SU-DHL-6 (cell line): ENCODE data around the gene PLK5.

Experiments
- H2AFZ ChIP-seq: fragments of 200-600 bp; sonication (generic); 2 replicates; pipeline ENCODE4 v1.6.1; 2014; ENCODE audit warnings: low read depth, mild to moderate bottlenecking, moderate library complexity, mixed read lengths, antibody characterized with exemption, low read length; ENCODE audit not compliant: severe bottlenecking
- H3F3A ChIP-seq: fragments of 200-600 bp; shearing (Covaris generic); 2 replicates; pipeline ENCODE4 v1.6.0; 2016; ENCODE audit warnings: antibody characterized with exemption, mild to moderate bottlenecking; ENCODE audit not compliant: insufficient read depth
- H3K27ac ChIP-seq: fragments of 200-600 bp; sonication (generic); 2 replicates; pipeline ENCODE4 v1.5.1; 2016; ENCODE audit warnings: low read depth, mild to moderate bottlenecking, low read length, moderate library complexity, mixed read lengths
- H3K27me3 ChIP-seq: fragments of 200-600 bp; sonication (generic), shearing (Covaris generic); 2 replicates; pipeline ENCODE4 v1.6.0; 2014; ENCODE audit warnings: mild to moderate bottlenecking, low read length
- H3K36me3 ChIP-seq: fragments of 200-600 bp; sonication (generic); 2 replicates; pipeline ENCODE4 v1.6.1; 2014; ENCODE audit warnings: mild to moderate bottlenecking, low read length, mixed read lengths
- H3K4me2 ChIP-seq: fragments of 300-600, 200-600 bp; shearing (Covaris generic), sonication (generic); 2 replicates; pipeline ENCODE4 v1.6.0; 2014; ENCODE audit warnings: low read length, low read depth, mild to moderate bottlenecking; ENCODE audit not compliant: poor library complexity, severe bottlenecking
- H3K4me3 ChIP-seq: fragments of 200-600 bp; sonication (generic); 2 replicates; pipeline ENCODE4 v1.5.1; 2014; ENCODE audit warnings: antibody characterized with exemption, low read length, mild to moderate bottlenecking, mixed read lengths; ENCODE audit not compliant: insufficient read depth, poor library complexity, severe bottlenecking
- H3K79me2 ChIP-seq: fragments of 200-600 bp; sonication (generic); 2 replicates; pipeline ENCODE4 v1.6.1; 2014; ENCODE audit warnings: mild to moderate bottlenecking, low read length, moderate library complexity; ENCODE audit not compliant: insufficient read depth
- H3K9ac ChIP-seq: fragments of 200-600 bp; sonication (generic); 2 replicates; pipeline ENCODE4 v1.7.0; 2014; ENCODE audit warnings: mild to moderate bottlenecking, low read length
- H3K9me2 ChIP-seq: fragments of 200-600 bp; sonication (generic); replicated peaks from 2 replicates; pipeline ENCODE4 v1.6.1; 2014; ENCODE audit warnings: low read length; ENCODE audit not compliant: insufficient read depth
- H3K9me3 ChIP-seq: fragments of 200-600 bp; sonication (generic); 2 replicates; pipeline ENCODE4 v1.6.1; 2014; ENCODE audit warnings: low read length, mixed read lengths; ENCODE audit not compliant: insufficient read depth
- H4K20me1 ChIP-seq: fragments of 200-600 bp; sonication (generic); 2 replicates; pipeline ENCODE4 v1.6.1; 2014; ENCODE audit warnings: low read depth, mild to moderate bottlenecking, antibody characterized with exemption, low read length, moderate library complexity, mixed read lengths
- EZH2phosphoT487 ChIP-seq: fragments of 200-600 bp; sonication (generic), shearing (Covaris generic); conservative IDR thresholded peaks from 2 replicates; pipeline ENCODE4 v1.6.1; 2018; ENCODE audit warnings: mild to moderate bottlenecking, antibody characterized with exemption, low read length, moderate library complexity, mixed read lengths
- TF ChIP-seq, protein P1 (sequence below): fragments of 200-600 bp; sonication (generic); IDR thresholded peaks from one replicate; pipeline ENCODE4 v1.5.1; 2017; ENCODE audit warnings: antibody characterized with exemption, mild to moderate bottlenecking, low read length, moderate library complexity; ENCODE audit not compliant: insufficient read depth, poor library complexity, severe bottlenecking

The PLK5 gene

DNA sequence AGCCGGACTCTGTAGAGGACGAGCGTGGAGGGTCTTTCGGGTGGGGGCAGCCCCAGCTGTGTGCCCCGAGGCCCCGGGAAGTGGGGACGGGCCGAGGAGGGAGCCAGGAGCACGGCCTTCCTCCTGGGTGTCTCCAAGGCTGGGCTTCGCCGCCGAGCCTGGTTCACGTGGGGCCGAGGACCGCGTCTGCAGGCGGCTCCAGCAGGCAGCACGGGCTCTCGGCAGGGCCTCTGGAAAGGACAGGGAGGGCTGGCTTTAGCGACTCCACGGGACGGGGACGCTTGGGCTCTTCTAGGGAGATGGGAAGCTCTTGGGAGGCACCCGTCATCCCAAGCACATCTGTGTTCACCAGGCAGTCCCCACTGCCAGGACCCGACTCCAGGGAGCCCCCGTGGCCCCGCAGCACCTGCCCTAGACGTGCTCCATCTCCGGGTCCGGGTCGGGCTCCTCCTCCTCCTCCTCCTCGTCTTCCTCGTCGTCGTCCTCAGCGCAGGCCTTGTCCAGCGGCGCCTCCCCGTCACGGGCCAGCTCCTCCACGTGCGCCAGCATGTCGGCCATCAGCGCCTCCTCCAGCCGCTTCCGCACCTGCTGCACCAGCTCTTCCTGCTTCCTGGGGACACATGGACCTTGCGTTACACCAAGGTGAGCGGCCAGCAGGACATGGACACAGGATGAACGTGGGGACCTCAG is 54.2 kb downstream of the PLK5 start:
- no peak overlapping the region for H3K4me2 ChIP-seq
- TF ChIP-seq EZH2phosphoT487 = no peak
- TF ChIP-seq, protein P1, sequence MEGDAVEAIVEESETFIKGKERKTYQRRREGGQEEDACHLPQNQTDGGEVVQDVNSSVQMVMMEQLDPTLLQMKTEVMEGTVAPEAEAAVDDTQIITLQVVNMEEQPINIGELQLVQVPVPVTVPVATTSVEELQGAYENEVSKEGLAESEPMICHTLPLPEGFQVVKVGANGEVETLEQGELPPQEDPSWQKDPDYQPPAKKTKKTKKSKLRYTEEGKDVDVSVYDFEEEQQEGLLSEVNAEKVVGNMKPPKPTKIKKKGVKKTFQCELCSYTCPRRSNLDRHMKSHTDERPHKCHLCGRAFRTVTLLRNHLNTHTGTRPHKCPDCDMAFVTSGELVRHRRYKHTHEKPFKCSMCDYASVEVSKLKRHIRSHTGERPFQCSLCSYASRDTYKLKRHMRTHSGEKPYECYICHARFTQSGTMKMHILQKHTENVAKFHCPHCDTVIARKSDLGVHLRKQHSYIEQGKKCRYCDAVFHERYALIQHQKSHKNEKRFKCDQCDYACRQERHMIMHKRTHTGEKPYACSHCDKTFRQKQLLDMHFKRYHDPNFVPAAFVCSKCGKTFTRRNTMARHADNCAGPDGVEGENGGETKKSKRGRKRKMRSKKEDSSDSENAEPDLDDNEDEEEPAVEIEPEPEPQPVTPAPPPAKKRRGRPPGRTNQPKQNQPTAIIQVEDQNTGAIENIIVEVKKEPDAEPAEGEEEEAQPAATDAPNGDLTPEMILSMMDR = no peak

DNA sequence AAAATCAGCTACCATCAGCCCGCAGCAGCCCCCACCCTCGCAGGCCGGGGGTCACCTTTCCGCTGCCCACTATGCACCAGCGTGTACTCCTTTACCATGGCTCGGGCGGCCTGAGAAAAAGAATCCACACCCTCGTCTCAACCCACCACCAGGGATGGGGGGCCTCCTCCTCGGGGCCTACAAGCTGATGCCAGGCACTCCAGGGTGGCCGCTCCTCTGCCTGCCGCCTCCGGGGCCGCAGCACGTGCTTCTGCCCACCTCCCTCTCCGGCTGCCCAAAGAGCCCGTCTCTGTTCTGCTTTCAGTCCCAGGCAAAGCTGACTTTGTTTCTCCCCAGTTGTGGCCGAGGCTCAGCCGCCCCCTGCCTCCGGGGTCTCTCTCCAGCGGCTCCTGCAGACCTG is 55.3 kb downstream of the PLK5 start:
- Histone ChIP-seq H3K36me3 (peaks cover 5% of the 10 kb centered on the region; the same call in 1 of the 2 replicates), H3K79me2 (no peaks in the 10 kb centered on the region), H3F3A (no peaks in the 10 kb centered on the region), H3K27ac (no peak overlapping the region), H3K4me2 (no peak overlapping the region), H3K9me3 (no peaks in the 10 kb centered on the region), H3K9me2 (no peaks in the 10 kb centered on the region), H3K9ac (no peak overlapping the region), H2AFZ (no peak overlapping the region), H3K27me3 (no peaks in the 10 kb centered on the region), H3K4me3 (no peak overlapping the region), H4K20me1 (no peaks in the 10 kb centered on the region)
- TF ChIP-seq EZH2phosphoT487 = no peak
- TF ChIP-seq, protein P1 = no peak

More for the DNA sequence above, 54.2 kb downstream of the PLK5 start:
- no peak overlapping the region for H3K9ac ChIP-seq
- H3K27me3 ChIP-seq = no peaks in the 10 kb centered on the region
- no peak overlapping the region for H3K4me3 ChIP-seq
- H2AFZ ChIP-seq = no peak overlapping the region
- H3K9me3 ChIP-seq = no peaks in the 10 kb centered on the region
- no peaks in the 10 kb centered on the region for H3K36me3 ChIP-seq
- no peaks in the 10 kb centered on the region for H3F3A ChIP-seq
- no peaks in the 10 kb centered on the region for H3K79me2 ChIP-seq
- no peaks in the 10 kb centered on the region for H3K9me2 ChIP-seq
- no peaks in the 10 kb centered on the region for H4K20me1 ChIP-seq
- H3K27ac ChIP-seq = no peak overlapping the region

DNA sequence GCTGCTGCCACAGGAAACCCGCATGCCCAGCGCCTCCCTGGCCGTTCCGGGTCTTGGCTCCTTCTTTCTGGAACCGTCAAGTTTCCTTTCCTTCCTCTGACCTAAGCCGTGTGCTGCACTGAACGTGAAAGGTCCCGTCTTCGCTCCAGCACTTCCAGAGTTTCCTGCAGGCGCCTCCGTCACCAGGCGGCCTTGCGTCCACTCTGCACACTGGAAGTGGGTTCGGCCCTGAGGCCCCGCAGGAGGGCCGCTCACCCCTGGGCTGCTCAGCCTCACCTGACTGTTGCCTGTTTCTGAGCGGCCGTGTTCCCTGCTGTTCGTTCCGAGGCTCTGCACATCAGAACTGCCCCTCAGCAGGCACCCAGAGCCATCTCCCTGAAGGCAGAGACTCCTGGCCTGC is 56.5 kb downstream of the PLK5 start:
- H3K4me2 ChIP-seq = no peak overlapping the region
- H3K9ac ChIP-seq = no peak overlapping the region
- H3K79me2 ChIP-seq = peaks cover 3% of the 10 kb centered on the region
- peaks cover 5% of the 10 kb centered on the region; the same call in 1 of the 2 replicates for H3K36me3 ChIP-seq
- H3K9me2 ChIP-seq = no peaks in the 10 kb centered on the region
- no peak for TF ChIP-seq EZH2phosphoT487
- TF ChIP-seq, protein P1 = no peak
- H4K20me1 ChIP-seq = no peaks in the 10 kb centered on the region
- H3K4me3 ChIP-seq = no peak overlapping the region
- no peaks in the 10 kb centered on the region for H3F3A ChIP-seq
- H3K27me3 ChIP-seq = no peaks in the 10 kb centered on the region
- H3K27ac ChIP-seq = no peak overlapping the region
- H2AFZ ChIP-seq = no peak overlapping the region
- H3K9me3 ChIP-seq = no peaks in the 10 kb centered on the region
